ENCODE data around the gene DOCK10. TPM values are rescaled to one million over a fixed set of nuclear protein-coding genes. Genes with fewer than 3 reads are reported as not detected.
A peak's percentile ranks its signal among the peaks of the same experiment; 100 is the strongest.
"Not testable (repeated sequence)": the region's sequence is repeated elsewhere in the genome, so short reads cannot be mapped to it uniquely, and the experiment has no call there.

The DOCK10 gene
- total and polyA plus RNA-seq, 2 donors = 16.2 to 66.9 TPM

DNA sequence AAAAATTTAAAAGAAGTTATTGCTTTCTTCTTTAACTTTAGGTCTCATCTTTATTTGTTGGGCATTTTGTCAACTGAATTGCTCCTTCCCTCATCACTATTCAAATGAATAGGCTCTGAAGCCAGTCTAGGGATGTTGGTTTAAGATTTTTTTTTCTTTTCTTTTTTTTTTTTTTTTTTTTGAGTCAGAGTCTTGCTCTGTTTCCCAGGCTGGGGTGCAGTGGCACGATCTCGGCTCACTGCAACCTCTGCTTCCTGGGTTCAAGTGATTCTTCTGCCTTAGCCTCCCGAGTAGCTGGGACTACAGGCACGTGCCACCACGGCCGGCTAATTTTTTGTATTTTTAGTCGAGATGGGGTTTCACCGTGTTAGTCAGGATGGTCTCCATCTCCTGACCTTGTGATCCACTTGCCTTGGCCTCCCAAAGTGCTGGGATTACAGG lies 98.6 kb downstream of the DOCK10 start:
- H3K36me3 ChIP-seq (ENCODE audit: control insufficient read depth in 2 of 2, insufficient read depth in 2 of 2, low read length in 1 of 2); H3K27ac ChIP-seq (ENCODE audit: low read depth in 1 of 2, low read length in 1 of 2); H3K27me3 ChIP-seq (ENCODE audit: control insufficient read depth in 2 of 2, insufficient read depth in 1 of 2, low read length in 1 of 2); DNase-seq (ENCODE audit: low read depth in 6 of 9, low spot score in 9 of 9); H3K4me3 ChIP-seq (ENCODE audit: low read length in 2 of 2); H3K9me3 ChIP-seq (ENCODE audit: control insufficient read depth in 2 of 2, insufficient read depth in 1 of 2, low read length in 1 of 2): not testable (repeated sequence)
- H3K4me1 ChIP-seq (ENCODE audit: control insufficient read depth in 2 of 2, insufficient read depth in 2 of 2, low read length in 2 of 2) = peaks cover 15 to 31% of the 10 kb centered on the region in 2 donors
- WGBS = 86% methylated on average over 8 of the region's 8 CpGs

DNA sequence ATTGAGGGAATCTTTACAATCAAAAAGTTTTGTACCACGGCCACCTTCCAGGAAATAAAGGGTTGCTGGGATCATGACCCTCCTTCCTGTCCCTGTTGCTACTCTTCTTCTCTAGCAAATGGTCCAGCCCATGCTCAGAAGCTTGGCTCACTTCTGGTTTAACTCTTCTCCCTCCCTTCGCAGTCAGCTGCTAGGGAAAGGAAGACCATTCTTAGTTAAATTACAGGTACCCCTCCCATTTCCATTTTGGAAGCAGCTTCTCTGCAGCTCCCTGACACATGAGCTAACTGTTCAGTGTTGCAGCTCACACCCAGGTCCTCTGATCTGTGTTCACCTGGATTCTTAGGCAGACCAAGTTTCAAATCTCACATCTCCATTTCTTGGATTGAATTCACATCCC lies 100.3 kb downstream of the DOCK10 start:
- DNase-seq (ENCODE audit: low read depth in 6 of 9, low spot score in 9 of 9) = no peak
- Histone ChIP-seq H3K27ac (ENCODE audit: low read depth in 1 of 2, low read length in 1 of 2) (no peak overlapping the region), H3K9me3 (ENCODE audit: control insufficient read depth in 2 of 2, insufficient read depth in 1 of 2, low read length in 1 of 2) (no peaks in the 10 kb centered on the region), H3K4me1 (ENCODE audit: control insufficient read depth in 2 of 2, insufficient read depth in 2 of 2, low read length in 2 of 2) (peaks cover 10 to 30% of the 10 kb centered on the region in 2 donors), H3K4me3 (ENCODE audit: low read length in 2 of 2) (no peak overlapping the region), H3K27me3 (ENCODE audit: control insufficient read depth in 2 of 2, insufficient read depth in 1 of 2, low read length in 1 of 2) (no peaks in the 10 kb centered on the region), H3K36me3 (ENCODE audit: control insufficient read depth in 2 of 2, insufficient read depth in 2 of 2, low read length in 1 of 2) (peaks cover 0 to 7% of the 10 kb centered on the region in 2 donors)
- 94% methylated on average over 2 of the region's 2 CpGs for WGBS

- Histone ChIP-seq H3K9me3 (ENCODE audit: control insufficient read depth in 2 of 2, insufficient read depth in 1 of 2, low read length in 1 of 2) (no peaks in the 10 kb centered on the region), H3K27ac (ENCODE audit: low read depth in 1 of 2, low read length in 1 of 2) (peak overlapping the region in 1 of 2 donors; percentile 21), H3K4me3 (ENCODE audit: low read length in 2 of 2) (no peak overlapping the region), H3K27me3 (ENCODE audit: control insufficient read depth in 2 of 2, insufficient read depth in 1 of 2, low read length in 1 of 2) (no peaks in the 10 kb centered on the region), H3K36me3 (ENCODE audit: control insufficient read depth in 2 of 2, insufficient read depth in 2 of 2, low read length in 1 of 2) (peaks cover 0 to 7% of the 10 kb centered on the region in 2 donors), H3K4me1 (ENCODE audit: control insufficient read depth in 2 of 2, insufficient read depth in 2 of 2, low read length in 2 of 2) (peaks cover 7 to 29% of the 10 kb centered on the region in 2 donors)
- no peak for DNase-seq (ENCODE audit: low read depth in 6 of 9, low spot score in 9 of 9)
- 93% methylated on average over 3 of the region's 3 CpGs for whole genome bisulfite sequencing
These were observed 101.7 kb downstream of the DOCK10 start for GRCh38 chr2:224940618-224941017.

DNA sequence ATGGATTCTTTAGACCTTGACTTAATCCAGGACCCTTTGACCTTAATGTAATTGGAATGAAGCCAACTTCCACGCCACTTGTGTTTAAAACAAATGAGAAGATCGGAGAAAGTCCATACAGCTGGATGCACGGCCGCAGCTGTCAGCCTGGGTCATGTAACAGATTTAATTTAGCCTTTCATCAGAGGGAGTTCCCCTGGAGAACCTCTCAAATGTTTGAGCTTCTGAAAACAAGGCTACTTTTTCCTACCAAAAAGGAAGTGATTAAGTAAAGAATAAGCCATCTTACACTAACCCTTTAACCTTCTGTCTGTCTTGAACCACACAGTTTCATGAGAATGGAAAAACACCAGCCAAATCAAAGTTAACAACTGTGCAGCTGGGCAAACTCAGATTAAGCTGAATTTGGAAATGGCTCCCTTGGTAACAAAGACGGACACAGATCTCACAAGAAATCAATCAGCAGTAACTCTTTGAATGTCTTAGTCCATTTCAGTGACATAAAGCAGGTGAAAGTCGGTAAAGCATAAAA lies 103.6 kb downstream of the DOCK10 start:
- H3K27ac ChIP-seq (ENCODE audit: low read depth in 1 of 2, low read length in 1 of 2) = peak overlapping the region; percentile 49 to 65
- peaks cover 0 to 7% of the 10 kb centered on the region in 2 donors for H3K36me3 ChIP-seq (ENCODE audit: control insufficient read depth in 2 of 2, insufficient read depth in 2 of 2, low read length in 1 of 2)
- peaks cover 4 to 21% of the 10 kb centered on the region in 2 donors for H3K4me1 ChIP-seq (ENCODE audit: control insufficient read depth in 2 of 2, insufficient read depth in 2 of 2, low read length in 2 of 2)
- H3K4me3 ChIP-seq (ENCODE audit: low read length in 2 of 2) = no peak overlapping the region
- DNase-seq (ENCODE audit: low read depth in 6 of 9, low spot score in 9 of 9) = peak in 1 of 9 donors; percentile 43
- no peaks in the 10 kb centered on the region for H3K27me3 ChIP-seq (ENCODE audit: control insufficient read depth in 2 of 2, insufficient read depth in 1 of 2, low read length in 1 of 2)
- 84% methylated on average over 6 of the region's 6 CpGs for WGBS
- H3K9me3 ChIP-seq (ENCODE audit: control insufficient read depth in 2 of 2, insufficient read depth in 1 of 2, low read length in 1 of 2) = no peaks in the 10 kb centered on the region

DNA sequence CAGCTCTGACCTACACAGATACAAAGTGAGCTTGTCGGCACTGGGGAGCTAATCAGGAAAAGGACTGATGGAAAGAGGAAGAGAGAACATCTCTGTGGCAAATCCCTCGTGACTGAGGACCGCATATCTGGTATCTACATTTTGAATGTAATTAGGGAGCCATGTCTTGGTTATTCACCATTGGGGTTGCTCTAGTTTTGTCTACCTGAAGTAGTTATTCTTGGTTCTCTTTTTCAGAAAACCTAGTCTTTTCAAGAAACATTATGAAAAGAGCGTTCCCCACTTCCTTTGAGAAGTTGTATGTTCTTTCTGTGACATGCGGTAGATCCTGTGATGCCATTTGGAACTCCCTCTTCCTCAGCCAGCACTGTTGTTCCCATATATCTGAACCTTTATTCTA lies 104.4 kb downstream of the DOCK10 start:
- Histone ChIP-seq H3K27me3 (ENCODE audit: control insufficient read depth in 2 of 2, insufficient read depth in 1 of 2, low read length in 1 of 2) (no peaks in the 10 kb centered on the region), H3K27ac (ENCODE audit: low read depth in 1 of 2, low read length in 1 of 2) (peak overlapping the region in 1 of 2 donors; percentile 23), H3K9me3 (ENCODE audit: control insufficient read depth in 2 of 2, insufficient read depth in 1 of 2, low read length in 1 of 2) (no peaks in the 10 kb centered on the region), H3K4me3 (ENCODE audit: low read length in 2 of 2) (no peak overlapping the region), H3K36me3 (ENCODE audit: control insufficient read depth in 2 of 2, insufficient read depth in 2 of 2, low read length in 1 of 2) (peaks cover 0 to 7% of the 10 kb centered on the region in 2 donors), H3K4me1 (ENCODE audit: control insufficient read depth in 2 of 2, insufficient read depth in 2 of 2, low read length in 2 of 2) (peaks cover 4 to 21% of the 10 kb centered on the region in 2 donors)
- WGBS = 53% methylated on average over 5 of the region's 5 CpGs
- DNase-seq (ENCODE audit: low read depth in 6 of 9, low spot score in 9 of 9) = no peak

DNA sequence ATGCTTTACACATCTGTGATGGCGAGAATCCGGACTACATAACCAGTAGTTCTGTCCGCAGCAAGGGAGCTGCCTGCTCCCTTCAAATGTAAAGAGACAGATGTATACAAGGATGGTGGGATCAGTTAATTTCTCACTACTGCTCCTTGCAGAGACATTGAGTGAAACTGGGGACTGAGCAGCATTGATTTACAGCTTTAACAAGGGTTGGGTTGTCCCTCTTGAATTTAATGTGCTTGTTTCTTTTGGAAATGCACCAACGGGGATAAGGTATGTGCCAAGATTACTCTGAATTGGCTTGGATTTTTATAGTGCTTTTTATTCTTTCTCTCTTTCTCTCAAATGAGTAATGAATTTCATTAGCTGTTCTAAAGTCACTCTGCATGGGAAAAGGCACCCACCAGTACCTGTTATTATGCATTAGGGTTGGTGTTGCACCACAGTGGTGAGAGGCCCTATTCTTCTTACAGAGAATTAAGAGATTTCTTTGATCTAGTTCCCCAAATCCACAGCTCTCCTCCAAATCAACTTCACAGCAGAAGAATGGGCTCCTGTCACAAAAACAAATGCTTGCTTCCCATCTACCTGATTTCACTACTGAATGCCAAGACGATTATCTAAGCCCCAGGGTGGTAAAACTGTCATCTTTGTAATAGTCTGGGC lies 107.6 kb downstream of the DOCK10 start:
- Histone ChIP-seq H3K27ac (ENCODE audit: low read depth in 1 of 2, low read length in 1 of 2) (no peak overlapping the region), H3K36me3 (ENCODE audit: control insufficient read depth in 2 of 2, insufficient read depth in 2 of 2, low read length in 1 of 2) (peaks cover 4 to 19% of the 10 kb centered on the region in 2 donors), H3K9me3 (ENCODE audit: control insufficient read depth in 2 of 2, insufficient read depth in 1 of 2, low read length in 1 of 2) (no peaks in the 10 kb centered on the region), H3K27me3 (ENCODE audit: control insufficient read depth in 2 of 2, insufficient read depth in 1 of 2, low read length in 1 of 2) (no peaks in the 10 kb centered on the region), H3K4me3 (ENCODE audit: low read length in 2 of 2) (no peak overlapping the region), H3K4me1 (ENCODE audit: control insufficient read depth in 2 of 2, insufficient read depth in 2 of 2, low read length in 2 of 2) (peaks cover 12 to 39% of the 10 kb centered on the region in 2 donors)
- WGBS = 98% methylated on average over 5 of the region's 5 CpGs
- no peak for DNase-seq (ENCODE audit: low read depth in 6 of 9, low spot score in 9 of 9)

DNA sequence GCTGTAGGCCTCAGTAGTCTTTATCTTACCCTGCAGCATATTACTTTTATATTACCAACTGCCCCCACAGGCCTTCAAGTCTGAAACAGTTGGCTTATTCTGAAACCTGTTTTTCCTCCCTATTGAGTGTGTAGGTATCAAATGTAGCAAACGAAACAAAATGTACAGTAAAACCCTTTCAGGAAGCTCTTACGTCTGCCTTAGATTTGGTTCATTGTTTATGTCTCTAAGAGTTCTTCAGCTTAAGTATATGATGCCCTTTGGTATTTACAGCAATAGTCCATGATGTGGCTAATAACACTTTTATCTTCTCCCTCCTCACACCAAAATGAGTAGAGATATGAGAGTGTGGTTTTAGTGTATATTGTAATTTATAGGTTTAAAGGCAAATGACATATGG lies 108.8 kb downstream of the DOCK10 start:
- peaks cover 12 to 44% of the 10 kb centered on the region in 2 donors for H3K4me1 ChIP-seq (ENCODE audit: control insufficient read depth in 2 of 2, insufficient read depth in 2 of 2, low read length in 2 of 2)
- no peak overlapping the region for H3K4me3 ChIP-seq (ENCODE audit: low read length in 2 of 2)
- DNase-seq (ENCODE audit: low read depth in 6 of 9, low spot score in 9 of 9) = no peak
- no peak overlapping the region for H3K27ac ChIP-seq (ENCODE audit: low read depth in 1 of 2, low read length in 1 of 2)
- H3K27me3 ChIP-seq (ENCODE audit: control insufficient read depth in 2 of 2, insufficient read depth in 1 of 2, low read length in 1 of 2) = no peaks in the 10 kb centered on the region
- H3K9me3 ChIP-seq (ENCODE audit: control insufficient read depth in 2 of 2, insufficient read depth in 1 of 2, low read length in 1 of 2) = no peaks in the 10 kb centered on the region
- peaks cover 4 to 31% of the 10 kb centered on the region in 2 donors for H3K36me3 ChIP-seq (ENCODE audit: control insufficient read depth in 2 of 2, insufficient read depth in 2 of 2, low read length in 1 of 2)
- WGBS = 83% methylated on average over 2 of the region's 2 CpGs

GRCh38 chr2:224932522-224932921 lies 109.7 kb downstream of the DOCK10 start:
- WGBS = 92% methylated on average over 3 of the region's 3 CpGs
- DNase-seq (ENCODE audit: low read depth in 6 of 9, low spot score in 9 of 9) = no peak
- no peak overlapping the region for H3K4me3 ChIP-seq (ENCODE audit: low read length in 2 of 2)
- H3K27me3 ChIP-seq (ENCODE audit: control insufficient read depth in 2 of 2, insufficient read depth in 1 of 2, low read length in 1 of 2) = no peaks in the 10 kb centered on the region
- H3K27ac ChIP-seq (ENCODE audit: low read depth in 1 of 2, low read length in 1 of 2) = no peak overlapping the region
- no peaks in the 10 kb centered on the region for H3K9me3 ChIP-seq (ENCODE audit: control insufficient read depth in 2 of 2, insufficient read depth in 1 of 2, low read length in 1 of 2)
- peaks cover 12 to 49% of the 10 kb centered on the region in 2 donors for H3K4me1 ChIP-seq (ENCODE audit: control insufficient read depth in 2 of 2, insufficient read depth in 2 of 2, low read length in 2 of 2)
- peaks cover 7 to 40% of the 10 kb centered on the region in 2 donors for H3K36me3 ChIP-seq (ENCODE audit: control insufficient read depth in 2 of 2, insufficient read depth in 2 of 2, low read length in 1 of 2)

- H3K4me3 ChIP-seq (ENCODE audit: low read length in 2 of 2) = no peak overlapping the region
- no peaks in the 10 kb centered on the region for H3K9me3 ChIP-seq (ENCODE audit: control insufficient read depth in 2 of 2, insufficient read depth in 1 of 2, low read length in 1 of 2)
- H3K36me3 ChIP-seq (ENCODE audit: control insufficient read depth in 2 of 2, insufficient read depth in 2 of 2, low read length in 1 of 2) = peaks cover 10 to 45% of the 10 kb centered on the region in 2 donors
- H3K27ac ChIP-seq (ENCODE audit: low read depth in 1 of 2, low read length in 1 of 2) = no peak overlapping the region
- H3K4me1 ChIP-seq (ENCODE audit: control insufficient read depth in 2 of 2, insufficient read depth in 2 of 2, low read length in 2 of 2) = peaks cover 13 to 53% of the 10 kb centered on the region in 2 donors
- no peaks in the 10 kb centered on the region for H3K27me3 ChIP-seq (ENCODE audit: control insufficient read depth in 2 of 2, insufficient read depth in 1 of 2, low read length in 1 of 2)
- WGBS = 94% methylated on average over 4 of the region's 4 CpGs
- no peak for DNase-seq (ENCODE audit: low read depth in 6 of 9, low spot score in 9 of 9)
These were observed 110.3 kb downstream of the DOCK10 start for GRCh38 chr2:224931956-224932355.

Measured in thymus (tissue), 11 donors.